ENCODE results near the gene ZNF276.

ZNF276 gene

DNA sequence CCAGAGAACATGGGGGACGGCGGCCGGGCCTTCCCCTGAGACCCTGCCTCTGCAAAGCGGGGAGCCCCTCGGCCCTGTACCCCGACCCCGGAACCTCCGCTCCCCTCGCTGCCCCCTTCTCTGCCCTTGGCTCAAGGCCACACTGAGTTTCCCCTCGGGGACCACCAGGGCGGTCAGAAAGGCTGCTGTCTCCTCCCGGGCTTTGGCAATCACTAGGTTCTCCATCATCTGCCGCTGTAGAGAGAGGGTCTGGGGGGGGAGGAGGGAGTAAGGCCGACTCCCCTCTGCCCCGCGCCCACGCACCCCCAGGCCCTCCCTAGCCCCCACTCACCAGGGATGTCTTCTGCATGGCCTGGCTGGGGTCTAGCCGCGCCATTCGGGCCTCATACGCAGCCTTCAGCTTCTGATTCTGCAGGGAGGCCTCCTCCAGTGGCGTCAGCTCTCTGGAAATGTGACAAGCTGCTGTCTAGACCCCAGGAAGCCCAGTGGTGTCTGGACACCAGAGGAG lies 9.0 kb upstream of the ZNF276 start:
- FAIRE-seq (no peak), DNase-seq (ENCODE audit: insufficient read length, low spot score) (no peak)
- TF ChIP-seq POLR2A (IDR thresholded peaks at IDR 0.05; ENCODE audit: low read depth, low read length) = no peak

DNA sequence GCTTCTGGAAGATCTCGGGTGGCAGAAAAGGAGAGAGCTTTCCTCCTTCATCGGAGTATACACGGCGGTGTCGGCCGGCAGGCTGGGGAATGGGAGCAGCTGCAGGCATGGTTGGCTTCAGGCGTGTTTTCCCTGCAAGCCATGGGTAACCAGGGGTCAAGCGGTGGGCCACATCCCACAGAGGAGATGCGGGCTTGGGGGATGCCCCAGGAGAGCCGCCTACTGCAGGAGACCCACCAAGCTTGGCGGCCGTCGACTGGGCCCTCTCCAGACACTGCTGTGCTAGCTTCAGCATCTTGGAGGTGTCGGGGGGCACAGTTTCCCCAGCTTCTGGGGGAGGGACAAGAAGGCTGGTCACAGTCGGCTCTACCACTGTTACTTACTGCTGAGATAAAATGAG lies 4.8 kb upstream of the ZNF276 start:
- FAIRE-seq (no peak), DNase-seq (ENCODE audit: insufficient read length, low spot score) (no peak)
- no peak for TF ChIP-seq POLR2A (IDR thresholded peaks at IDR 0.05; ENCODE audit: low read depth, low read length)

- FAIRE-seq (no peak), DNase-seq (ENCODE audit: insufficient read length, low spot score) (no peak)
- no peak for TF ChIP-seq POLR2A (IDR thresholded peaks at IDR 0.05; ENCODE audit: low read depth, low read length)
Observed at GRCh38 chr16:89716916-89717687, 4.2 kb upstream of the ZNF276 start.

GRCh38 chr16:89717688-89718505 lies 3.4 kb upstream of the ZNF276 start:
- no peak for DNase-seq (ENCODE audit: insufficient read length, low spot score)
- TF ChIP-seq POLR2A (IDR thresholded peaks at IDR 0.05; ENCODE audit: low read depth, low read length) = no peak
- FAIRE-seq = no peak

GRCh38 chr16:89720551-89720812 lies 855 bp upstream of the ZNF276 start:
- no peak for FAIRE-seq
- no peak for TF ChIP-seq POLR2A (IDR thresholded peaks at IDR 0.05; ENCODE audit: low read depth, low read length)
- no peak for DNase-seq (ENCODE audit: insufficient read length, low spot score)

DNA sequence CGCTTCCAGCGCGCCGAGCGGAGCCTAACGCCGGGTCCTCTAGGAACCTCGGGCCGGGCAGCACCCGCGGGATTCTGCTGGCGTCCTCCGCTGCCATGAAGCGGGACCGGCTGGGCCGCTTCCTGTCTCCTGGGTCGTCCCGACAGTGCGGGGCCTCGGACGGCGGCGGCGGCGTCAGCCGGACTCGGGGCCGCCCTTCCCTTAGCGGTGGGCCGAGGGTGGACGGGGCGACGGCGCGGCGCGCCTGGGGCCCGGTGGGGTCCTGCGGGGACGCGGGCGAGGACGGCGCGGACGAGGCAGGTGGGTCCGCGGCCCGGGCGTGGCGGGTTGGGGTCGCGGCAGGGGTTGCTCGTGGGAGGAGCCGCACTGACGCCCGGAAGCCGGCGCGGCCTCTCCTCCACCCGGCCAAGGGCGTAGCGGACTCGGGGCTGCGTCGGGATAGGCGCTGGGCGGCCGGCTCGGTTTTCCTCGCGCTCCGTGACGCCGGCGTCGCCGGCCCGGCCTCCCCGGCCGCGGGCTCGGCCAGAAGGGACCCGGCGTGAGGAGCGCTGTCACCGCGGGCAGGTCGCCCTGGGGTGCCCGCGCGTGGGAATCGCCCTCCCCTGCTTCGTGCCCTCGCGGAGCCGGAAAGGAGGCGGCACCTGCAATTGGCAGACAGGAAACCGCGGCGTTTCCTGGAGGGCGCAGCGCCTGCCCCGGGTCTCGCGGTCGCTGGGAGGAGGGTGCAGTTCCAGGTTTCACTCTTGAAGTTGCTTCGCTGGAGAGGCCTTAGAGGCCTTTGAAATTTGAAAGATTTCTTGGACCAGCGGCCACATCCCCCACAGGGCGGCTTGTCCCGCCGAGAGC lies 432 bp downstream of the ZNF276 start:
- peak; percentile 2; the same call in 1 of the 2 replicates for TF ChIP-seq POLR2A (IDR thresholded peaks at IDR 0.05; ENCODE audit: low read depth, low read length)
- FAIRE-seq (no peak), DNase-seq (ENCODE audit: insufficient read length, low spot score) (no peak)

DNA sequence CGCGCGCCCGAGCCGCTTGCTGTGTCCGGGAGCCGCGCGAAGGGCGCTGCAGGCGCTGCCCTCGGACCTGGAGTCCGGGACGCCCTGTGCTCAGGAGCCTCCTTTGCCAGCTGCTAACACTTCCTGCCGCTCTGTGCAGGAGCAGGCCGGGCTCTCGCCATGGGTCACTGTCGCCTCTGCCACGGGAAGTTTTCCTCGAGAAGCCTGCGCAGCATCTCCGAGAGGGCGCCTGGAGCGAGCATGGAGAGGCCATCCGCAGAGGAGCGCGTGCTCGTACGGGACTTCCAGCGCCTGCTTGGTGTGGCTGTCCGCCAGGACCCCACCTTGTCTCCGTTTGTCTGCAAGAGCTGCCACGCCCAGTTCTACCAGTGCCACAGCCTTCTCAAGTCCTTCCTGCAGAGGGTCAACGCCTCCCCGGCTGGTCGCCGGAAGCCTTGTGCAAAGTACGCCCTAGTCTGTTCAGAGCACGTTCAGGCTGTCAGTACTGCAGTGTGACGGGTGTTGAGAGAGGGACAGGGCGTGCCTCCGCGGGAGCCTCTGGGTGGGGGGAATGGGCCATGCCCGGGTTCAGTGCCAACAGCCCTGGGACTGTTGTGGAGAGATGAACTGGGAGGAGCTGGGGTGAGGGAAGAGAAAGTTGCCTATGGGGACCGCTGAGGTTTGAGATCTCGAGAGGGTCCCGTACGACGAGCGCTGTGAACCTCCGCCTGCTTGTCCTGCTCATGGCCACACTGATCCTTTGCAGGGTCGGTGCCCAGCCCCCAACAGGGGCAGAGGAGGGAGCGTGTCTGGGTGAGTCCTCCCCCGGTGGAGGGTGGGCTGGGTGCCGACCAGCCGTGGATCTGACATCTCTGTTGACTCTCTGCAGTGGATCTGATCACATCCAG lies 1.3 kb downstream of the ZNF276 start:
- DNase-seq (ENCODE audit: insufficient read length, low spot score) (no peak), FAIRE-seq (no peak)
- no peak for TF ChIP-seq POLR2A (IDR thresholded peaks at IDR 0.05; ENCODE audit: low read depth, low read length)

DNA sequence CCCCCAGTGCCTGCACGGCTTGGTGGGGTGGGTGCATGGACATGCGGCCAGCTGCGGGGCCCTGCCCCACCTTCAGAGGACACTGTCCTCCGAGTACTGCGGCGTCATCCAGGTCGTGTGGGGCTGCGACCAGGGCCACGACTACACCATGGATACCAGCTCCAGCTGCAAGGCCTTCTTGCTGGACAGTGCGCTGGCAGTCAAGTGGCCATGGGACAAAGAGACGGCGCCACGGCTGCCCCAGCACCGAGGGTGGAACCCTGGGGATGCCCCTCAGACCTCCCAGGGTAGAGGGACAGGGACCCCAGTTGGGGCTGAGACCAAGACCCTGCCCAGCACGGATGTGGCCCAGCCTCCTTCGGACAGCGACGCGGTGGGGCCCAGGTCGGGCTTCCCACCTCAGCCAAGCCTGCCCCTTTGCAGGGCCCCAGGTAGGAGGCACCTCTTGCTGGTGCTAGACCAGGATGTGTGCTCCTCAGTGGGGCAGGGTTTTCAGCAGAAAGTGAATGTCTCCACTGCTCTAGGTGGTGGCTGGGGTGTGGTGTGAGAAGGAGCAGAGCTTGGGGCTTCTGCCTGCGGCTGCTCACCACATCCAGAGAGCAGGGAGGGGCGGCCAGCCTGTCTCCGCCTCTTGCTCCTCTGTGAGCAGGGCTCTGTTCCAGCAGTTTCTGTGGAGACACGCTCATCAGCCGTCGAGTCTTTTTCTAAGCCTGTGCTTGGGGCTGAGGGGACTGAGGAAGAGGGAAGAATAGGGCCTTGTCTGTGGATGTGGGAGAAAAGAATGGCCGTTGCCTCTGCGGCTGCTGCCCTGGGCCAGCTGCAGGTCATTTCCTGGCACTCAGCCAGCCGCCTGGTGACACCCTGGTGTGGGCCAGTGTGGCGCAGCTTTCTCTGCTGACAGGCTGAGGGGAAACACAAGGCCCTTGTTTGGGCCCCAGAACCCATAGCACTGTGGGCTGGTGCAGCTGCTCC lies 2.2 kb downstream of the ZNF276 start:
- DNase-seq (ENCODE audit: insufficient read length, low spot score) (no peak), FAIRE-seq (no peak)
- no peak for TF ChIP-seq POLR2A (IDR thresholded peaks at IDR 0.05; ENCODE audit: low read depth, low read length)

GRCh38 chr16:89727406-89728120 lies 6.2 kb downstream of the ZNF276 start:
- TF ChIP-seq POLR2A (IDR thresholded peaks at IDR 0.05; ENCODE audit: low read depth, low read length) = no peak
- FAIRE-seq = no peak
- no peak for DNase-seq (ENCODE audit: insufficient read length, low spot score)

- no peak for DNase-seq (ENCODE audit: insufficient read length, low spot score)
- no peak for FAIRE-seq
- TF ChIP-seq POLR2A (IDR thresholded peaks at IDR 0.05; ENCODE audit: low read depth, low read length) = no peak
Observed at GRCh38 chr16:89729293-89729692, 8.0 kb downstream of the ZNF276 start.

GRCh38 chr16:89729863-89730593 lies 8.7 kb downstream of the ZNF276 start:
- no peak for FAIRE-seq
- no peak for TF ChIP-seq POLR2A (IDR thresholded peaks at IDR 0.05; ENCODE audit: low read depth, low read length)
- no peak for DNase-seq (ENCODE audit: insufficient read length, low spot score)
